Body of pancreas (tissue), 4 donors: Measurements from ENCODE around the gene SBNO2.

Experiments
- CTCF ChIP-seq, 7 experiments: fragments of 450-650 bp in 4 of 7; fragments of 200-600 bp in 3 of 7; sonication (generic) in 3 of 7; IDR thresholded peaks; one replicate each; pipeline ENCODE4 v1.5.1; 2016 to 2019; ENCODE audit warnings: antibody characterized with exemption in 7 of 7
- POLR2A ChIP-seq, 3 donors: fragments of 450-650 bp; IDR thresholded peaks; one replicate each; pipeline ENCODE4 v1.6.1; 2016; ENCODE audit warnings: antibody characterized with exemption in 3 of 3, mild to moderate bottlenecking in 2 of 3

- TF ChIP-seq CTCF (IDR thresholded peaks at IDR 0.05) = no peak
- peak in 1 of 3 donors; percentile 11 for TF ChIP-seq POLR2A (IDR thresholded peaks at IDR 0.05)
These were observed 85.6 kb downstream of the SBNO2 start for GRCh38 chr19:1088416-1089010.
